ENCODE results near the gene NCAM1. TPM values are rescaled to one million over a fixed set of nuclear protein-coding genes. Genes with fewer than 3 reads are reported as not detected.

Gene NCAM1
- total RNA-seq, 4 donors from 2014 or later, result 1.8 to 42.9 (median 10.5) TPM

DNA sequence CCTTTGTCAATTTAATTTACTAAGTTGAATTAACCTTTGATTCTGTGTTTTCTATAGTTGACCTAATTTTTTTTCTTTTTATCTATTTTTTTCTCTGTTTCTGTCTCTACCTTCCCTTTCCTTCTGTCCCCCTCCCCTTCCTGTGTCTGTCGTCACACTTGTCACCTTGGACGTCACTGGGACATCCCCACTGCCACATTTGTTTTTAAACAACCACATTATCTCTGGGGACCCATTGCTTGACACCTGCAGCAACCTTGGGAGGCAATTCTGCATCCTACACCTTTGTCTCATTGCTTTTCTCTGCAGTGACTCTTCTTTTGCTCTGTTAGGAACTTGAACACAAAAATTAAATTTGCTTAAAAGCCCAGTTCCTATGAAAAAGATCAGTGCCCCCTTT is 301.4 kb downstream of the NCAM1 start:
- no peak overlapping the region for H3K4me3 ChIP-seq
- no peaks in the 10 kb centered on the region for H3K4me1 ChIP-seq
- H3K27ac ChIP-seq, result no peak overlapping the region
- H3K36me3 ChIP-seq, result no peaks in the 10 kb centered on the region
- H3K9me3 ChIP-seq, result no peaks in the 10 kb centered on the region
- no peak for DNase-seq
- no peaks in the 10 kb centered on the region for H3K27me3 ChIP-seq
- TF ChIP-seq POLR2A (IDR thresholded peaks at IDR 0.05), result no peak
- TF ChIP-seq, protein P1, sequence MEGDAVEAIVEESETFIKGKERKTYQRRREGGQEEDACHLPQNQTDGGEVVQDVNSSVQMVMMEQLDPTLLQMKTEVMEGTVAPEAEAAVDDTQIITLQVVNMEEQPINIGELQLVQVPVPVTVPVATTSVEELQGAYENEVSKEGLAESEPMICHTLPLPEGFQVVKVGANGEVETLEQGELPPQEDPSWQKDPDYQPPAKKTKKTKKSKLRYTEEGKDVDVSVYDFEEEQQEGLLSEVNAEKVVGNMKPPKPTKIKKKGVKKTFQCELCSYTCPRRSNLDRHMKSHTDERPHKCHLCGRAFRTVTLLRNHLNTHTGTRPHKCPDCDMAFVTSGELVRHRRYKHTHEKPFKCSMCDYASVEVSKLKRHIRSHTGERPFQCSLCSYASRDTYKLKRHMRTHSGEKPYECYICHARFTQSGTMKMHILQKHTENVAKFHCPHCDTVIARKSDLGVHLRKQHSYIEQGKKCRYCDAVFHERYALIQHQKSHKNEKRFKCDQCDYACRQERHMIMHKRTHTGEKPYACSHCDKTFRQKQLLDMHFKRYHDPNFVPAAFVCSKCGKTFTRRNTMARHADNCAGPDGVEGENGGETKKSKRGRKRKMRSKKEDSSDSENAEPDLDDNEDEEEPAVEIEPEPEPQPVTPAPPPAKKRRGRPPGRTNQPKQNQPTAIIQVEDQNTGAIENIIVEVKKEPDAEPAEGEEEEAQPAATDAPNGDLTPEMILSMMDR (IDR thresholded peaks at IDR 0.05), result no peak

DNA sequence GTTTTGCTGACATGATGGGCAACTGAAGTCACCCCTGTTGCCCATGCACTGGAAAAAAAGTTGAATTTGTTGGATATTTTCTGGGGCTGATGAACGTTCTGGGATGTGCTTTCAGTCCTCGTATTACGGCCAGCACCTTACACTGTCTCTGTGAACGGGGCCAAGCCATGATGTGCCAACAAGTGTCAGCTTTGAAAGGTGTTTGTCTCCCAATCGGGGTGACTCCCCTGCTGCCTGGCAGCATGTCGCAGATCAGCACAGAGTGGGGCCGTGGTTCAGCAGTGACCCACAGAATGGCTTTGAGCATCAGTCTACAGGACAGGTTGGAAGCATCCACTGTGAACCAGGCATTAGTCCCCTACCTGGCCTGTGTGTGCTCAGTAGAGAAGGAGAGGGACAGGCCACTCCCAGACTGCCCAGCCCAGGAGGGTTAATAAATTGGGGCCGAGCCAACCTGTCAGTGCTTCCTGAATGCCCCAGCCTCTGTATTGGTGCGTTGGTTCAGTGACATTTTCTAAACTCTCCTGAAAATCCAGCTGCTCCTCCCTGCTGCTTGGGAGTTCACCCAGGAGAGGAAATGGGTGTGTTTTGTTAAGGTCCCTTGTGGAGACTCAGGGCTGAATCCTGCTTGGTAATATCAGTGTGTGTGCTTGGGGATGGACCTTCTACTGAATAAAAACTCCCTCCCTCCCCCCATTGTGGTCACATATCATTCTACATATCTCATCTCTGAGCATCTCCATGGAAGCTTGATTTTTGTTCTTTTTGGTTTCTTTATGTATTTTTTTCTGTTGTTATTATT is 302.4 kb downstream of the NCAM1 start:
- DNase-seq, result no peak
- Histone ChIP-seq H3K36me3 (no peaks in the 10 kb centered on the region), H3K27ac (no peak overlapping the region), H3K4me3 (no peak overlapping the region), H3K9me3 (no peaks in the 10 kb centered on the region), H3K4me1 (no peaks in the 10 kb centered on the region), H3K27me3 (no peaks in the 10 kb centered on the region)
- TF ChIP-seq, protein P1 (IDR thresholded peaks at IDR 0.05), result no peak
- TF ChIP-seq POLR2A (IDR thresholded peaks at IDR 0.05), result no peak

DNA sequence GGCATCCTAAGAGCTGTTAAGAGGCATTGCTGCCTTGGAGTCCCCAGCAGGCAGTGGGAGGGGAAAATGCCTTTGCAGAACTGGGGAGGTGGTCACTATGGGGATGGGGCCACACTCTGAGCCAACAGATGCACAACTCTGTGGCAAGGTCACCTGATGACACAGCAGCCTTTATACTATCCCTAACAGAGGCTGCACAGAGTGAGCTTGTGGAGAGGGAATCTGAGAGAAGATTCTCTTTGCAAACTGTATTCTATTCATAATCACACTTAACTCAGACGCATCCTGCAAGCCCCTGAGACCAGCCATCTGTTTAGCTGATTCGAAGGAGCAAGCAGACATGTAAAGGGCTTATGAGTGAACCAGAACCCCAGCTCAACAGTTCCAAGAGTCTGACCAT is 304.1 kb downstream of the NCAM1 start:
- no peak for TF ChIP-seq POLR2A (IDR thresholded peaks at IDR 0.05)
- TF ChIP-seq, protein P1 (IDR thresholded peaks at IDR 0.05), result no peak
- DNase-seq, result no peak
- Histone ChIP-seq H3K4me3 (no peak overlapping the region), H3K4me1 (no peaks in the 10 kb centered on the region), H3K36me3 (no peaks in the 10 kb centered on the region), H3K27me3 (no peaks in the 10 kb centered on the region), H3K9me3 (no peaks in the 10 kb centered on the region), H3K27ac (no peak overlapping the region)

DNA sequence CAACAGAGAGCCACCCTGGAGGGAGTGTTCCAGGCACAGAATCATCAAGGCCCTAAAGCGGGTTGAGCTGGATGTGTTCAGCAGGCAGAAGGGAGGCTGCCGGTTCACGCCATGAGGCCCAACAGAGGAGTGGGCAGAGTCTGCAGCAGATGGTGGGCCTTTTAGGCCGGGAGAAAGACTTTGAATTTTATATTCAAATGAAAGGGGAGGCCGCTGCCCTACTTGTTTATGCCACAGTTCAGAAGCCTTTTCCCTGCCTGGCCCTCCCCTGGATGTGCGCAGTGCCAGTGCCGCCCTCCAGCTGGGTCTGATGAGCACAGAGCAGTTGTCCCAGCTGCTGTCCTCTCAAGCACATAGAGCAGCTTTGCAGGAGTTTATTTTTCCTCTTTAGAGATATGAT is 306.3 kb downstream of the NCAM1 start:
- TF ChIP-seq POLR2A (IDR thresholded peaks at IDR 0.05), result no peak
- TF ChIP-seq, protein P1 (IDR thresholded peaks at IDR 0.05), result no peak
- Histone ChIP-seq H3K27me3 (no peaks in the 10 kb centered on the region), H3K4me1 (no peaks in the 10 kb centered on the region), H3K36me3 (no peaks in the 10 kb centered on the region), H3K4me3 (no peak overlapping the region), H3K27ac (no peak overlapping the region), H3K9me3 (no peaks in the 10 kb centered on the region)
- no peak for DNase-seq

DNA sequence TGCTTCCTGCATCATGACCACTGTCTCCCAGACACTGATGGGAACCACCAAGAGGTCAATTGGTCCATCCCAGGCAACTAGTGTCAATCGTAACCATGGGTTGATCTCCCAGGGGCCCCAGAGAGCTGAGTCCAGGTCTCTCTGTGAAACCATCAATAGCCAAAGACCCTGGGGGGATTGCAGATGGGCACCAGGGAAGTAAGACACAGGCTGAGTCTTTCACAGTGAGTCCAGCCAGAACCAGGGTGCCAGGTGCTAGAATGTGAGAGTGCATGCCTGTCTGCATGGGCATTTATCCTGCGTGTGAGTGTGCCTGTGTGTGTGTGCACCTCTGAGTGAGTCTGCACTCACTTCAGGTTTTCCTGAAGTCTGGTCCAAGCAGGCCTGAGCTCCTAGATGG is 307.9 kb downstream of the NCAM1 start:
- Histone ChIP-seq H3K36me3 (no peaks in the 10 kb centered on the region), H3K4me1 (no peaks in the 10 kb centered on the region), H3K4me3 (no peak overlapping the region), H3K27ac (no peak overlapping the region), H3K9me3 (no peaks in the 10 kb centered on the region), H3K27me3 (no peaks in the 10 kb centered on the region)
- TF ChIP-seq, protein P1 (IDR thresholded peaks at IDR 0.05), result no peak
- TF ChIP-seq POLR2A (IDR thresholded peaks at IDR 0.05), result no peak
- DNase-seq, result no peak

All from Peyer's patch (tissue), 4 donors.